ENCODE results near the gene AQR. TPM values are rescaled to one million over a fixed set of nuclear protein-coding genes. Genes with fewer than 3 reads are reported as not detected.

The AQR gene
- total RNA-seq, 1 donor from 2014 or later = 21.9 TPM

Other genes starting within 250 kb of the AQR start
- gene GJD2, start 214.7 kb downstream of the AQR start, total RNA-seq = not detected
- gene ACTC1, start 174.2 kb downstream of the AQR start, total RNA-seq = 15.0 TPM
- gene ZNF770, start 18.5 kb upstream of the AQR start, total RNA-seq = 28.2 TPM
- gene NANOGP8, start 115.6 kb upstream of the AQR start, total RNA-seq = not detected